ENCODE measurements around the gene NUAK2. TPM values are rescaled to one million over a fixed set of nuclear protein-coding genes. Genes with fewer than 3 reads are reported as not detected.

NUAK2 gene
- total RNA-seq, 1 donor from 2014 or later = 3.3 TPM

GRCh38 chr1:205324781-205325180, 3.2 kb upstream of the NUAK2 start:
- no peak for TF ChIP-seq CTCF (IDR thresholded peaks at IDR 0.05)
- no peaks in the 10 kb centered on the region for H3K9me3 Mint-ChIP-seq (ENCODE audit: low read depth)
- peaks cover 27% of the 10 kb centered on the region for H3K4me1 Mint-ChIP-seq (ENCODE audit: low read depth)
- no peak overlapping the region for H3K4me3 Mint-ChIP-seq (ENCODE audit: unreplicated experiment)
- DNase-seq (ENCODE audit: low spot score) = no peak
- no peaks in the 10 kb centered on the region for H3K36me3 Mint-ChIP-seq (ENCODE audit: low read depth)
- peak overlapping the region; percentile 72 for H3K27ac Mint-ChIP-seq (ENCODE audit: unreplicated experiment)
- peaks cover 9% of the 10 kb centered on the region for H3K27me3 Mint-ChIP-seq (ENCODE audit: low read depth)

DNA sequence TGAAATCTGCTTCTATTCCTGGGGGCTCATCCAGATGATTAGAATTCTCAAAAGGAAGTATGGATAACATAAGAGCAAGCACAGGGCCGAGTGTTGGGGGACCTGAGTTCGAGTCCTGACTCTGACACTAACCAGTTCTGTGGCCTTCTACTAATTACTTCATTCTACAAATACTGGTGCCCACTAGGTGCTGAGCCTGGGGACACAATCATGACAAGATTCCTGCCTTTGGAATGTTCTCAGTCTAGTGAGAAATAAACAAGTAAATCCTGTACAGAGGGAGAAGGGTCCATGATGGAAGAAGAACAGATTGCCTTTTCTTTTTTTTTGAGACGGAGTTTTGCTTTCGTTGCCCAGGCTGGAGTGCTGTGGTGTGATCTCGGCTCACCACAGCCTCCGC, 2.2 kb upstream of the NUAK2 start:
- peaks cover 37% of the 10 kb centered on the region for H3K4me1 Mint-ChIP-seq (ENCODE audit: low read depth)
- H3K27me3 Mint-ChIP-seq (ENCODE audit: low read depth) = peaks cover 4% of the 10 kb centered on the region

GRCh38 chr1:205321959-205322283, 376 bp upstream of the NUAK2 start:
- no peak for TF ChIP-seq CTCF (IDR thresholded peaks at IDR 0.05)
- no peak for DNase-seq (ENCODE audit: low spot score)
- Mint-ChIP-seq H3K27me3 (ENCODE audit: low read depth) (peaks cover 4% of the 10 kb centered on the region), H3K4me1 (ENCODE audit: low read depth) (peaks cover 56% of the 10 kb centered on the region), H3K9me3 (ENCODE audit: low read depth) (no peaks in the 10 kb centered on the region), H3K27ac (ENCODE audit: unreplicated experiment) (no peak overlapping the region), H3K4me3 (ENCODE audit: unreplicated experiment) (no peak overlapping the region), H3K36me3 (ENCODE audit: low read depth) (peaks cover 2% of the 10 kb centered on the region)

More for the DNA sequence above, 2.2 kb upstream of the NUAK2 start:
- no peak overlapping the region for H3K27ac Mint-ChIP-seq (ENCODE audit: unreplicated experiment)
- H3K9me3 Mint-ChIP-seq (ENCODE audit: low read depth) = no peaks in the 10 kb centered on the region
- no peak overlapping the region for H3K4me3 Mint-ChIP-seq (ENCODE audit: unreplicated experiment)
- no peak for DNase-seq (ENCODE audit: low spot score)
- no peaks in the 10 kb centered on the region for H3K36me3 Mint-ChIP-seq (ENCODE audit: low read depth)
- no peak for TF ChIP-seq CTCF (IDR thresholded peaks at IDR 0.05)

- peaks cover 2% of the 10 kb centered on the region for H3K36me3 Mint-ChIP-seq (ENCODE audit: low read depth)
Observed at GRCh38 chr1:205319081-205320018, 2.2 kb downstream of the NUAK2 start.

More at GRCh38 chr1:205319081-205320018, 2.2 kb downstream of the NUAK2 start:
- Mint-ChIP-seq H3K4me1 (ENCODE audit: low read depth) (peaks cover 57% of the 10 kb centered on the region), H3K27me3 (ENCODE audit: low read depth) (no peaks in the 10 kb centered on the region), H3K4me3 (ENCODE audit: unreplicated experiment) (peak overlapping the region; percentile 94), H3K9me3 (ENCODE audit: low read depth) (no peaks in the 10 kb centered on the region), H3K27ac (ENCODE audit: unreplicated experiment) (peak overlapping the region; percentile 30)
- DNase-seq (ENCODE audit: low spot score) = no peak
- TF ChIP-seq CTCF (IDR thresholded peaks at IDR 0.05) = no peak

Data from chondrocyte (in vitro differentiated cells).